ENCODE measurements around the gene PTPRD. TPM values are rescaled to one million over a fixed set of nuclear protein-coding genes. Genes with fewer than 3 reads are reported as not detected.

Gene PTPRD
- total RNA-seq, 1 donor: 26.3 TPM

- H3K4me3 ChIP-seq (ENCODE audit: low read depth, low read length): peak overlapping the region; percentile 53
- TF ChIP-seq CTCF (IDR thresholded peaks at IDR 0.05; ENCODE audit: insufficient read depth, low read depth, low read length): no peak
- peak; percentile 17 for DNase-seq (ENCODE audit: low read depth)
Observed at GRCh38 chr9:8857926-8858595, 1754.7 kb downstream of the PTPRD start.

GRCh38 chr9:8857068-8857925, 1755.5 kb downstream of the PTPRD start:
- peak overlapping the region; percentile 53 for H3K4me3 ChIP-seq (ENCODE audit: low read depth, low read length)
- TF ChIP-seq CTCF (IDR thresholded peaks at IDR 0.05; ENCODE audit: insufficient read depth, low read depth, low read length): no peak
- no peak for DNase-seq (ENCODE audit: low read depth)

GRCh38 chr9:8856396-8857067, 1756.3 kb downstream of the PTPRD start:
- H3K4me3 ChIP-seq (ENCODE audit: low read depth, low read length): peak overlapping the region; percentile 53
- no peak for DNase-seq (ENCODE audit: low read depth)

DNA sequence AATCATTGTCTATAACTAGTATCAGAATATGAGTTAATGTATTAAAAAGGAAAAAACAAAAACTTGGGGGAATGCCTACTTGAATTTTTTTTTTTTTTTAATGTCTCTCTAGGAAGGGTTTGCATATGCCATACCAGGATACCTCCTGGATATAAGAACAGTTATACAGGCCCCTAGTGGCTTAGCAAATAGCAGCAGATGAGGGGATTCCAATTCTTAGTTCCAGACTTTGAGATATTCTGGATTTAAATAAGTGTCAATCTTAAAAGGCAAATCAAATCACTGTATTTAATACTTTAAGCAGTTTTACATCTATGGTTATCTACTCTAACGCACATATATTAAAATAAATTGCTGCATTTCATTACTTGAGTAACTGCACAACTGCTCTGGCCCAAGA, 1757.8 kb downstream of the PTPRD start:
- H3K4me3 ChIP-seq (ENCODE audit: low read depth, low read length): no peak overlapping the region
- DNase-seq (ENCODE audit: low read depth): no peak
- peak; percentile 37 for TF ChIP-seq CTCF (IDR thresholded peaks at IDR 0.05; ENCODE audit: insufficient read depth, low read depth, low read length)

More at GRCh38 chr9:8856396-8857067, 1756.3 kb downstream of the PTPRD start:
- TF ChIP-seq CTCF (IDR thresholded peaks at IDR 0.05; ENCODE audit: insufficient read depth, low read depth, low read length): no peak

GRCh38 chr9:8852301-8852864, 1760.4 kb downstream of the PTPRD start:
- no peak overlapping the region for H3K4me3 ChIP-seq (ENCODE audit: low read depth, low read length)
- DNase-seq (ENCODE audit: low read depth): no peak
- TF ChIP-seq CTCF (IDR thresholded peaks at IDR 0.05; ENCODE audit: insufficient read depth, low read depth, low read length): no peak

DNA sequence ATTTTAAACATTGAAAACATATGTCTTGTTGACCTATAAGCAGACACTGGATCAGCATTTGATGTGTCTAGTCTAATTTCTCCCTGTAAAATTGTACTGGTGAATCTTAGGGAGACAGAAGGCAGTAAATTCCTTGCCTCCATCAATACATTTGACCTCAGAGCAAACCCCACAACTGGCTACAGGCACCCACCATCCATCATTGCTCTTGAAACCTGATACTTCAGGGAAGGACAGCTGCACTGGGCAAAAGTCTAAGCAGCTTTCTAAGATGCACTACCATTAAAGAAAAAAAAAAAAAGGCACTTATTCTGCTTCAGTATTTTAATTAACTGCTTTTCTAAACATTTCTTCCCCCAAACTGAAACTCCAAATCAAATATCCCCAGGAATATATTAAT, 1761.9 kb downstream of the PTPRD start:
- TF ChIP-seq CTCF (IDR thresholded peaks at IDR 0.05; ENCODE audit: insufficient read depth, low read depth, low read length): no peak
- no peak for DNase-seq (ENCODE audit: low read depth)
- H3K4me3 ChIP-seq (ENCODE audit: low read depth, low read length): no peak overlapping the region

Measured in fibroblast of villous mesenchyme (primary cell).